ENCODE results near the gene DIO3. TPM values are rescaled to one million over a fixed set of nuclear protein-coding genes. Genes with fewer than 3 reads are reported as not detected.

DIO3 gene
- total RNA-seq, 5 donors from 2014 or later (not counting 1 experiment from before 2014, with no cell fraction given): not detected

- no peak overlapping the region for H3K27ac Mint-ChIP-seq
- ATAC-seq (replicated peaks in 1 of 4) (no peak), DNase-seq (peak in 1 of 35 experiments; percentile 14)
- ChIA-PET POLR2A (no interaction called here), CTCF (interaction anchor here in 1 of 2 donors (0.6 kb wide), 1 partner anchor 690 kb away, joined by 5 read pairs; no protein-coding TSS in a partner anchor)
- Histone ChIP-seq H3K9me3 (no peaks in the 10 kb centered on the region), H3K27ac (ENCODE audit: low read length) (no peak overlapping the region), H3K36me3 (ENCODE audit: control insufficient read depth in 2 of 2, extremely low read depth in 1 of 2, insufficient read depth in 1 of 2, low read length in 1 of 2) (no peaks in the 10 kb centered on the region), H3K4me3 (ENCODE audit: control insufficient read depth in 1 of 2, extremely low read depth in 1 of 2, low read length in 1 of 2) (no peak overlapping the region), H3K4me1 (ENCODE audit: control insufficient read depth in 1 of 2, extremely low read depth in 1 of 2, insufficient read depth in 2 of 2, low read length in 2 of 2) (peaks cover 0 to under 1% of the 10 kb centered on the region in 2 experiments), H3K27me3 (replicated peaks in 1 of 2; ENCODE audit: control insufficient read depth in 2 of 2, extremely low read depth in 1 of 2, insufficient read depth in 2 of 2, low read length in 1 of 2) (peaks cover 0 to 52% of the 10 kb centered on the region in 2 experiments)
- no peaks in the 10 kb centered on the region for H3K36me3 Mint-ChIP-seq
- H3K4me3 Mint-ChIP-seq: no peak overlapping the region
- H3K9me3 Mint-ChIP-seq: no peaks in the 10 kb centered on the region
- peaks cover 0 to 6% (median 4%) of the 10 kb centered on the region in 3 donors for H3K4me1 Mint-ChIP-seq
- peaks cover 31 to 42% of the 10 kb centered on the region in 2 donors for H3K27me3 Mint-ChIP-seq
- 72% methylated on average over 4 of the region's 9 CpGs for WGBS (ENCODE audit: insufficient coverage)
These were observed 43.1 kb downstream of the DIO3 start for GRCh38 chr14:101604228-101604934.

- H3K4me1 ChIP-seq (ENCODE audit: control insufficient read depth in 1 of 2, extremely low read depth in 1 of 2, insufficient read depth in 2 of 2, low read length in 2 of 2): no peaks in the 10 kb centered on the region
- no peak overlapping the region for H3K4me3 ChIP-seq (ENCODE audit: control insufficient read depth in 1 of 2, extremely low read depth in 1 of 2, low read length in 1 of 2)
- DNase-seq: peak in 1 of 35 experiments; percentile 2
- Mint-ChIP-seq H3K27me3 (peaks cover 32 to 47% of the 10 kb centered on the region in 2 donors), H3K9me3 (no peaks in the 10 kb centered on the region), H3K4me1 (peaks cover 0 to under 1% (median 0%) of the 10 kb centered on the region in 3 donors), H3K27ac (no peak overlapping the region), H3K4me3 (no peak overlapping the region), H3K36me3 (no peaks in the 10 kb centered on the region)
- no peak for ATAC-seq (replicated peaks in 1 of 4)
- no peak overlapping the region for H3K27ac ChIP-seq (ENCODE audit: low read length)
- peaks cover 0 to 52% of the 10 kb centered on the region in 2 experiments for H3K27me3 ChIP-seq (replicated peaks in 1 of 2; ENCODE audit: control insufficient read depth in 2 of 2, extremely low read depth in 1 of 2, insufficient read depth in 2 of 2, low read length in 1 of 2)
- ChIA-PET POLR2A (no interaction called here), CTCF (no interaction called here)
- H3K36me3 ChIP-seq (ENCODE audit: control insufficient read depth in 2 of 2, extremely low read depth in 1 of 2, insufficient read depth in 1 of 2, low read length in 1 of 2): no peaks in the 10 kb centered on the region
- H3K9me3 ChIP-seq: no peaks in the 10 kb centered on the region
- WGBS (ENCODE audit: insufficient coverage): 75% methylated on average over 10 of the region's 11 CpGs
These were observed 43.9 kb downstream of the DIO3 start for GRCh38 chr14:101604935-101605780.

- H3K4me3 Mint-ChIP-seq: no peak overlapping the region
- H3K27me3 ChIP-seq (replicated peaks in 1 of 2; ENCODE audit: control insufficient read depth in 2 of 2, extremely low read depth in 1 of 2, insufficient read depth in 2 of 2, low read length in 1 of 2): peaks cover 0 to 52% of the 10 kb centered on the region in 2 experiments
- no peak overlapping the region for H3K27ac Mint-ChIP-seq
- peaks cover 37 to 52% of the 10 kb centered on the region in 2 donors for H3K27me3 Mint-ChIP-seq
- no peaks in the 10 kb centered on the region for H3K36me3 ChIP-seq (ENCODE audit: control insufficient read depth in 2 of 2, extremely low read depth in 1 of 2, insufficient read depth in 1 of 2, low read length in 1 of 2)
- ChIA-PET CTCF (no interaction called here), POLR2A (no interaction called here)
- WGBS (ENCODE audit: insufficient coverage): no CpG with 5 or more reads among the region's 4 CpGs
- no peaks in the 10 kb centered on the region for H3K4me1 Mint-ChIP-seq
- no peaks in the 10 kb centered on the region for H3K9me3 ChIP-seq
- no peaks in the 10 kb centered on the region for H3K9me3 Mint-ChIP-seq
- no peaks in the 10 kb centered on the region for H3K4me1 ChIP-seq (ENCODE audit: control insufficient read depth in 1 of 2, extremely low read depth in 1 of 2, insufficient read depth in 2 of 2, low read length in 2 of 2)
- H3K36me3 Mint-ChIP-seq: no peaks in the 10 kb centered on the region
- ATAC-seq (replicated peaks in 1 of 4): no peak
- DNase-seq: no peak
- no peak overlapping the region for H3K4me3 ChIP-seq (ENCODE audit: control insufficient read depth in 1 of 2, extremely low read depth in 1 of 2, low read length in 1 of 2)
- H3K27ac ChIP-seq (ENCODE audit: low read length): no peak overlapping the region
These were observed 44.5 kb downstream of the DIO3 start for GRCh38 chr14:101605836-101606235.

Other genes starting within 250 kb of the DIO3 start
- 100 to 1,000 TPM; 435 to 627 (median 489) TPM for gene PPP2R5C, start 200.2 kb downstream of the DIO3 start, total RNA-seq